ELF-1 (cell line): Measurements from ENCODE around the gene PHACTR1.
"Not testable (repeated sequence)": the region's sequence is repeated elsewhere in the genome, so short reads cannot be mapped to it uniquely, and the experiment has no call there.

Experiments used
- DNase-seq: peaks from one replicate; pipeline ENCODE4 v3.0.0-alpha.2; 2016; ENCODE audit warnings: low read depth, low spot score

The PHACTR1 gene

GRCh38 chr6:12898603-12899002, 182.0 kb downstream of the PHACTR1 start:
- no peak for DNase-seq

DNA sequence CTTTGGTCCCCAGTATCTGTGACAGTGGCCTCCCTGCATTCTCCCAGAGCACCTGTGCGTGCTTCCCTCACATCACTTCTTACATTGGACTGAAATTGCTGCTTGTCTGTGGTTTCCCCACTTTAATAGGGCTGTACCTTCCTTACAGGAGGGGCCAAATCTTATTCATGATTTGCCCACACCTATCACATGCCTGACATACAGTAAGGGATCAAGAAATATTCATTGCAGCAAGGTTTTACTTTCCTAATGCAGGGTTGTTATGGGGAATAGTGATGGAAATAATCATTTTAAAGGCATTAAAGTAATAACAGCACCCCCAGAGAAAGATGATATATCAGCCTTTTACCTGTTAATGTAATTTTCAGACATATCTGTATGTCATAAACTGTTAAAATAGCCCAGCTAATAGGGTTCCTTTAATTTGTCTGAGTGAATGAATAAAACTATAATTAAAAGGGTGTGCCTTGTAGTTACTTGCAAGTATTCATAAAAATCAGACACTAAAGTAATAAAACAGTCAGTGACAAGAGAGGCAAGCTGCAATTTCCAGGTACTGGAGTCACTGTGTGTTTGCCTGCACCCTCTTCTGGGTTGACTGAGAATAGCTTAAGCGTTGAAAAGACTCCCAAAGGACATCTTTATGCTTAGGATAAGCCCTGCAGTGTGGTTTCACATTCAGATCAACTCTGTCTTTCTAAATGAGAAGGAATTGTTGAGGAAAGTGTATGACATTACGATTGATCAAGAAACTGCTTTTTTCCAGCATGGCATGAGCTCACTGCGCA, 182.7 kb downstream of the PHACTR1 start:
- no peak for DNase-seq

DNA sequence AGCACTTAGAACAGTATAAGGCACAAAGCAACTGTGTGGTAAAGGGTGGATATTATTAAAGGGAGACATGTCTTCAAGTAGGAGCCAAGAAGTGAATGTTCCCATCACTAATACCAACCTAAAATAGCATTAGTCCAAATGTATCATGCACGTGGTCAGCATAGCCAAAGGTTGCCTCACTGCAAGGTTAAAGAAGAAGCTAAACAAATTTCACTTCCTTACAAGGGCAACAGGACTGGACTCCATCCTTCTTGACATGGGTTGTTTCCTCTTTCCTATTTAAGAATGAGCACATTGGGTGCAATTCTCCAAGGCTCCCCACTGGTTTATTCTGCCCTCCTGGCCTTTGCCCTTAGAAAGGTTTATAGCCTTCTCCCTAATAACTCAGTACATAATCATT, 186.7 kb downstream of the PHACTR1 start:
- no peak for DNase-seq

- DNase-seq, result no peak
These were observed 193.3 kb downstream of the PHACTR1 start for GRCh38 chr6:12909833-12910232.

DNA sequence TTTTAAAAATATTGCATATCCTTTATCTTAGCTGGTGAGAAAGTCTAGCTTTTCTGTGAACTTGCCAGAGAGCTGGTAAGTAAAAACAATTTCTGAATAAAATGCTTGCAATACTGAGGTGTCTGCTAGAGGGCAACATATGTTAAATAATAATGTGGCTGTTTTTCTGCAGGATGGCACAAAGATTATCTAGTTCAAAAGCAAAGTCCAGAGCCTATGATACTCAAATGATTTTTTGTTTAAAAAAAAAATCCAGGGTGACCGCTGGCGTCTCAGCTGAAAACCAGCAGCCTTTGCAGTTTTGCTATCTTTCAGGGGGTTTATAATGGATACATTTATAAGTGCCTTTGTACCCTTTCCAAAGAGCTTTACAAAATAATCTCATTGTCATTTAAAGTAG, 194.9 kb downstream of the PHACTR1 start:
- peak; percentile 4 for DNase-seq

- DNase-seq, result no peak
These were observed 196.6 kb downstream of the PHACTR1 start for GRCh38 chr6:12913201-12913600.

DNA sequence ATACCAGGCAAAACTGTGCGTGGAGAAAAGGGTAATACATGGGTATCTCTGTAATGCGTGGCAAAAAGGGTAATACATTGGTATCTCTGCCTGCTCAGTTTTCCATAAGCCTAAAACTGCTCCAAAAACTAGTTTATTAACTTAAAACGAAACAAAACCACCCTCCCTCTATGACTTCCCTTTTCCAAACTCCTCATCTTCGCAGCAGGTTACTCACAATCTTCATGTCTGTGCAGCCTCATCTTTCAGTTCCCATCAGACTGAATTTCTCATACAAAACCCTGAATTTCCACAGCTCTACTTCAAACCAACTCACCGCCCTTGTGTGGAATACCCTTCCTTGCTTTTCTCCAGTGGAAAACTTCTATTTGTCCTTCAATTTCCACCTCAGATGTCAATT, 199.4 kb downstream of the PHACTR1 start:
- DNase-seq, result no peak

DNA sequence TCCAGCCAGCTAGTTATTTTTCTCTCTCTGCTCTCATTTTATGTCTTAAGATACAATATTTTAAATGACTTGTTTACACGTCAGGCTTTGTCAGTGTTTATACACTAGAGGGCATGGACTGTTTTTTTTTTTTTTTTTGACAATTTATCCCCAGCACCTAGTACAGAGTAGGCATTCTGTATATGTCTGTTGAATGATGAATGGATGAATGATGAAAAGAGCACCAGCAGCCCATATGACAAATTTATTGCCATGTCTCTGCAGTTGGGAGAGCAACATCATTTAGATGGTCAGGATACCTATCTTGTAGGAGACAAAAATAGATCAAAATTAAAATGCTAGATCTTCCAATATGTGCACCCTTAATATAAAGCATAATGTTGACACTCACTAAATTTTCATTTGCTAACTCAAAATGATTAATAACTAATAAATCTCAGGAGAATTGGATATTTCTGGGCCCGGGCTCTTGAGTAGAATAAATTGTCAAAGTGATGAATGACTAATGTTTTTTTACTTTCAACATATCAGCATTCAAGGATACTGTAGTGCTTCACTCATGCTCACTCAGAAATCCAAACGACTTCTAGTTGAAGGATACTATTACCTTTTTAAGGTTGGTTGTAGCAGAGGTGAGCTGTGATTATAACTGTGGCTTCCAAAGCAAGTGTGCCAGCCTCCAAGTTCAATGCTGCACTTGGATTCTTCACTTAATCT, 200.0 kb downstream of the PHACTR1 start:
- DNase-seq, result no peak

DNA sequence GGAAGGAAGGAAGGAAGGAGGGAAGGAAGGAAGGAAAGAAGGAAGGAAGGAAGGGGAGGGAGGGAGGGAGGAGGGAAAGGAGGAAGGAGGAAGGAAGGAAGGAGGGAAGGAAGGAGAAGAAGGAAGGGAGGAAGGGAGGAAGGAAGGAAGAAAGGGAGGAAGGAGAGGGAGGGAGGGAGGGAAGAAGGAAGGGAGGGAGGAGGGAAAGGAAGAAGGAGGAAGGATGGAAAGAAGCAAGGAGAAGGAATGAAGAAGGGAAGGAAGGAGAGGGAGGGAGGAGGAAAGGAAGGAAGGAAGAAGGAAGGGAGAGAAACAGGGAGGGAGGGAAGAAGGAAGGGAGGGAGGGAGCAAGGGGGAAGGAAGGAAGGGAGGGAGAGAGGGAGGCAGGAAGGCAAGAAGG, 204.9 kb downstream of the PHACTR1 start:
- DNase-seq, result no peak

DNA sequence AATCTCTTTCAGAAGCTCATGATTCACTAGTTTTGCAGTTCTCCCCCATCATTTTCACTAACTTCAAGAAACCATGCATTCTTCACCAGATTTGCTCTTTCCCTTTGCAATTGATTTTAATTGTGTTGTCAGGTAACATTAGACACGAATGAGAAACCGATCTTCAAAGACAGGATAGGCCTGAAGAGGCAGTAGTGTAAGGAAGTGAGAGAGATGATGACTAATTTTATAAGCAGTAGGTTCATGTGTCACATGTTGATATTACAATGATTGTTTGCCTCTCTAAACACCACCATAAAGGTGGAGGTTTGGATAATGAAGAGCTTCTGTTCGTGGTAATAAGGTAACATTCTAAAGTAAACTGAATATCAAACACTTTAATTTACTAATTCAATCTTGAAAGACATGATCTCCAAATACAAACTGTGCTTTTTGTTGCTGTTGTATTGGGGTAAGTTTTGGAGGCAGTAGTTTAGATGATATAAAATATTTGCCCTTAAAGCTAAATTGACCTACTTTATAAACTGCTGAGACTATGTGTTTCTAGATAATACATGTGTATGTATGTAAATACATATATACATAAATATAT, 207.2 kb downstream of the PHACTR1 start:
- no peak for DNase-seq

GRCh38 chr6:12924911-12925310, 208.3 kb downstream of the PHACTR1 start:
- DNase-seq, result no peak

DNA sequence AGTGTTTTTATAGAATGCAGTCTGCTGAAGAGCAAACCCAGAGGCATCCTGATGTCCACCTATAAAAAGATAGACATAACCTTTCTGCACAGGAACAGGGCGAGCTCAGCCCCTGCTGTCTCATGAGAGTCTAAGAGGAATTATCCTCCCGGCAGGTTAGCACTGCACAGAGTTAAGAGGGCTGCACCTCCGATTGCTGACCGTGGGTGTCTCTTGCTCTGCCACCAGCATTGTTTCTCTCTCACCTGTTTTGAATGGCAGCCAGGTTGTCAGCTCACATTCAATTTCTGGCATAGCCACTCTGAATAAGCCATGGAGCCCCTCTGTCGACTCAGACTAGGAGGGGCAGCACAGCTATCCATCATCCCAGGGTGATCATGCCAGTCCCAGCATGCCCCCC, 211.2 kb downstream of the PHACTR1 start:
- DNase-seq, result no peak

GRCh38 chr6:12929678-12930077, 213.1 kb downstream of the PHACTR1 start:
- DNase-seq, result no peak

DNA sequence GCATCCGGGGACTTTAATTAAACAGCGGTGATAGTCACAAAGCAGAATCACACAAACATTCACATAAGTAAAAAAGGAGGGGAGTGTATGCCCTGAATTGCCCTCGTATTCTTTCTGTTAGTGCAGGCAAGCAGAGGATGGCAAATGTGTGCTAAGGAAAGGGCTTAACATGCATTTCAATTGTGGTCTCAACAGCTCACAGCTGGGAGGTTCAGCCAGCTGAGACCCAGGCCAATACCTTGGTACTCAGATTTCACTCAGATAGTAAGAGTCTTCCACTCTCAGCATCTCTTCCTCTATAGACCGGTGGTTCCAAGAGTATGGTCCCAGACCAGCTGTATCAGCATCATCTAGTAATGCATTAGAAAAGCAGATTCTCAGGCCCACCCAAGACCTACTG, 215.1 kb downstream of the PHACTR1 start:
- no peak for DNase-seq

- no peak for DNase-seq
These were observed 219.1 kb downstream of the PHACTR1 start for GRCh38 chr6:12935637-12936036.

- DNase-seq, result no peak
These were observed 221.4 kb downstream of the PHACTR1 start for GRCh38 chr6:12937971-12938370.

DNA sequence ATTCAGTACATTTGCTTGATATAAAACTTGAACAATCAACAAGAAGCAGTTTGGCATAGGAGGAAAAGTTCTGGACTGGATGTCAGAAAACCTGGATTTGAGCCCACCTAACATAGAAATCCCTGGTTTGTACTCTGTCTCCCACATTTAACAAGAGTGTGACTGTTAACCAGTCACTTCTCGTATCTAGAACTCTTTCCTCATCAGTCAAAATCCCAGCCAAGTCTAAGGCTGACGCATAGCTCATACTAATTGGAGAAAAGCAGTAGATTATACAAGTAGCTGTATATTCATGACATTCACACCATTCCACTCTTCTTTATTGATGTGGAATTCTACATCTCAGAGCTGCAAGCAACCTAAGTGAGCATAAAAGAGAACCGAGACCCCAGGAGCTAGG, 222.7 kb downstream of the PHACTR1 start:
- DNase-seq, result no peak

DNA sequence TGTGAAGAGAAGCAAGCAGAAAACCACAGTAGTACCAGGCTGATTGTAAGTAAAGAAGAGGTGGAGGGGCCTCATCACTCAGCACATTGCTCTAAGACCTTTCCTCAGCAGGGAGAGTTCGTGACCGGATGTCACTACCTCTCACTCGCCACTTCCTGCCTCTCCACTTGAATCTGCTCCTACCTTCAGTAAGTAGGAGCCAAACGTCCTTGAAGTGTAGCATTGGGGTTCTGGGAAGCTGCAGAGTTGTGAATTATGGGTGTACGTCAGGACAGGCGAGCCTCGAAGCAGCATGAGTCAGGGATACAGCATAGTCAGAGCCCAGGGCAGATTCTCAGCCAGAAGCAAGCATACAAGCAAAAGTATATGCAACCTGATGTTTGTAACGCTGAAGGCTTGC, 224.9 kb downstream of the PHACTR1 start:
- DNase-seq, result no peak

GRCh38 chr6:12943549-12943948, 227.0 kb downstream of the PHACTR1 start:
- no peak for DNase-seq

GRCh38 chr6:12944001-12944400, 227.4 kb downstream of the PHACTR1 start:
- no peak for DNase-seq

DNA sequence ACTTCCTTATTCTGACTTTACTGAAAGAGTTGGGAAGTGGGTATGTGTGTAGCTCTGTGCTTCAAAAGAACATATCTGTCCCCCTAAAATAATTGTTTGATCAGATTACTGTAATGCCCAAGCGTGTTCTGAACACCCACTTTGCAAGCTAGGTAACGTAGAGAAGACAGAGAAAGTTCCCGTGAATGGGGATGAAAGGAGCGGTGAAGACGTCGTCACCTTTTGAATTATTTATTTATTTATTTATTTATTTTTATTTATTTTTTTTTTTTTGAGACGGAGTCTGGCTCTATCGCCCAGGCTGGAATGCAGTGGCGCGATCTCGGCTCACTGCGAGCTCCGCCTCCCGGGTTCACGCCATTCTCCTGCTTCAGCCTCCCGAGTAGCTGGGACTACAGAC, 228.0 kb downstream of the PHACTR1 start:
- not testable (repeated sequence) for DNase-seq

DNA sequence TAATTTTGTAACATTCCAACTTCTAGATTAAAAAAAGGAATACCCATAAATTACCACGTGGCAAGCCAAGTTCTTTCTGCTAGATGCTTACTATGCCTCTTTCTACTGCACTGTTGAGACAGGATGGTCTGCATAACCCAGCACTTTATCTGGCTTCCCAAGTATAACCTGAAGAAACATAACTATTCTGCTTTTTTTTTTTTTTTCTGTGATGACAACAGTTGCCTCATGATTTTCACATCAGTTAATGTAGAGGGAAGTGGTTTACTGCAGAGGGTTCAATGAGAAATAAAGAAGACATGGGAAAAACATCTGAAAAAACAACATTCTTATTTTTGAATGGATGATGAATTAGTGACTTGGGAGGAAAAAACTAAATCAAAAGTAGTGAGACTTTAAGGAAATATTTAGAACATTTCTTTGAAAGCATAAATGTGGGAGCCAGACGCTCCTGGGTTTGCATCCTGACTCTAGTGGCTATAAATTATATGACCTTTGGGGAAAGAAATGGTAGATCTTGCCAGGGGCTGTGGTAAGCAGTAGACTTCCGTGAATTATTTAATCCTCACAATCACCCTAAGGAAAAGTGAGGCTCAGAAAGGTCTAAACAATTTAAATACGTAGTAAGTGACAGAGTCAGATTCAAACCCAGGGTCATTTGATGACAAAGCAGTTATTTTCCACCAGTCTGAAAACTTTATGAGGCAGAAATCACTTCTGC, 230.7 kb downstream of the PHACTR1 start:
- no peak for DNase-seq
